ENCODE data around the gene SRP14. TPM values are rescaled to one million over a fixed set of nuclear protein-coding genes. Genes with fewer than 3 reads are reported as not detected.

The SRP14 gene
- total and polyA plus RNA-seq, 9 of the 15 experiments (the other 6 are each of a cell fraction or from before 2014, with no cell fraction given) = 161 to 1,097 (median 402) TPM

GRCh38 chr15:40042791-40043320, 3.9 kb upstream of the SRP14 start:
- Histone ChIP-seq H3K9me3 (replicated peaks; ENCODE audit: control insufficient read depth, insufficient read depth, low read depth, low read length) (no peaks in the 10 kb centered on the region), H3K79me2 (ENCODE audit: control insufficient read depth, insufficient read depth, low read length) (peaks cover 27% of the 10 kb centered on the region), H3K4me3 (no peak overlapping the region), H3K4me2 (ENCODE audit: insufficient read depth, low read length) (no peak overlapping the region), H3K9me1 (ENCODE audit: control insufficient read depth, insufficient read depth, low read length) (no peaks in the 10 kb centered on the region), H3K27ac (ENCODE audit: extremely low read depth, low read depth, low read length) (no peak overlapping the region), H3K4me1 (replicated peaks in 1 of 2; ENCODE audit: control insufficient read depth in 2 of 2, insufficient read depth in 2 of 2, low read length in 2 of 2) (peaks cover 20% of the 10 kb centered on the region in 2 experiments), H2AFZ (ENCODE audit: low read depth, low read length) (no peak overlapping the region), H4K20me1 (replicated peaks; ENCODE audit: control insufficient read depth, insufficient read depth, low read length) (no peaks in the 10 kb centered on the region), H3K9ac (ENCODE audit: insufficient read depth in 1 of 2, low read depth in 2 of 2, low read length in 2 of 2) (no peak overlapping the region), H3K27me3 (ENCODE audit: control insufficient read depth in 2 of 2, insufficient read depth in 2 of 2, low read length in 2 of 2) (no peaks in the 10 kb centered on the region), H3K36me3 (ENCODE audit: control insufficient read depth, insufficient read depth, low read length) (peaks cover 12% of the 10 kb centered on the region)
- in situ Hi-C loops (cut with MboI) = no loop called here
- 86% methylated on average over 5 of the region's 5 CpGs for WGBS (ENCODE audit: insufficient coverage, low coverage, missing lambda C conversion rate)
- DNase-seq (ENCODE audit: extremely low read depth in 1 of 4, low spot score in 3 of 4) (no peak), FAIRE-seq (no peak), ATAC-seq (no peak)
- BruUV-seq (replicated peaks) = no TSS peak
- intact Hi-C loops (cut with micrococcal nuclease) = no loop called here
- ChIA-PET CTCF (ENCODE audit: low intra/inter-chr PET ratio) (interaction anchor here (1.0 kb wide), 1 partner anchor 232 kb away, joined by 4 read pairs; no protein-coding TSS in a partner anchor), POLR2A (no interaction called here)
- TF ChIP-seq HDAC3 (IDR thresholded peaks at IDR 0.05; ENCODE audit: borderline replicate concordance, partially characterized antibody) = no peak
- no peak for TF ChIP-seq ATF1 (CRISPR knock-in tag; IDR thresholded peaks at IDR 0.05)
- no peak for TF ChIP-seq ATF1 (tag; IDR thresholded peaks at IDR 0.05)
- TF ChIP-seq ATF4 (CRISPR knock-in tag; IDR thresholded peaks at IDR 0.05) = no peak
- TF ChIP-seq ESRRB (CRISPR knock-in tag; IDR thresholded peaks at IDR 0.05; ENCODE audit: borderline replicate concordance) = no peak
- no peak for TF ChIP-seq ID3 (CRISPR knock-in tag; IDR thresholded peaks at IDR 0.05)
- no peak for TF ChIP-seq ID3 (tag; IDR thresholded peaks at IDR 0.05)
- TF ChIP-seq SMAD1 (IDR thresholded peaks at IDR 0.05; ENCODE audit: low read depth, low read length, partially characterized antibody) = no peak
- no peak for TF ChIP-seq NKRF (IDR thresholded peaks at IDR 0.05; ENCODE audit: borderline replicate concordance)
- no peak for TF ChIP-seq ELK1 (CRISPR knock-in tag; IDR thresholded peaks at IDR 0.05)

Data from K562 (cell line).